ENCODE results near the gene KIFC1.

The KIFC1 gene

DNA sequence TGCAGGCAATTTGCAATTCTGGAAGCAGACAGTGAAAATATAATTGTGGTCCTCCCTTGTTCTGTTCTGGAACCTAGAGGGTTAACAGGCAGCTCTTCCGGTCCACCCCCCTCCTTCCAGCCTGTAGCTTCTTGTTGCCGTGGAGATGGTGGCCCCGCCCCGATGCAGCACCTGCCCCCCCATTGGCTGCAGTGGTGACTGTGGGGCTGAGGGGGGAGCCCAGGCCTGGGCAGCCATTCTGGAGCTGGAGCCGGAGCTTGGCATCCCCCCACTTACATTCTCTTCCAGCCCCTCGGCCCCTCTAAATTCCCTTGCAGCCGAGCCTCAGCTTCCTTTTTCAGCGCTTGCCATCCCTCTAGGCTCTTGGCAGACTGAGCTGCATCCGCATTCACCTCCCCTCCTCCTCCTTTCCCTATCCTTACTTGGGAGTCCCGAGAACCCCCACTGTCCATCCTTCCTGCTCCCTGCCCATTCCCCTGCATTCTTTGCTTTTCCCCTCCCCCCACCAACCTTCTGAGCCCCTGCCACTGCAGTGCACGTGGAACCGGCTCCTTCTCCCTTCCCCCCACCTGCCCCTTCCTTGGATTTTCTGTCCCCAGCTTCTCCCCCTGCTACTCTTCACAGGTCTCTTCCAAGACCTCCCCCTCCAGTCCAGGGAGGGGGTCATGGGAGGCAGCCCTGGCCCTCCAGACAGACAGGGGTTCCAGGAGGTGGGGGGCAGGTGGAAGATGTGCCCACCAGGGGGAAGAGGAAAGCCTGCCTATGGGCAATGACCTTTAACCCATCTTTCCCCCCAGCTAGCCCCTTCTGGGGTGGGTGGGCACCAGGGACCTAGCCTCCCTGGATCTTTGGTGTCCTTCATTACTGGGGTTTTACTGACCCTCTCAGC is 39.6 kb downstream of the KIFC1 start:
- Histone ChIP-seq H3K4me1 (ENCODE audit: insufficient read depth, low read length) (peaks cover 55% of the 10 kb centered on the region), H3K9ac (ENCODE audit: low read depth, low read length) (peak overlapping the region; percentile 98), H3K27ac (ENCODE audit: low read length) (peak overlapping the region; percentile 100), H3K36me3 (ENCODE audit: insufficient read depth, low read depth, low read length) (peaks cover 26% of the 10 kb centered on the region), H3K4me3 (ENCODE audit: low read length) (peak overlapping the region; percentile 75), H3K27me3 (ENCODE audit: insufficient read depth, low read length) (no peaks in the 10 kb centered on the region), H3K9me3 (ENCODE audit: insufficient read depth, low read depth, low read length) (no peaks in the 10 kb centered on the region)

DNA sequence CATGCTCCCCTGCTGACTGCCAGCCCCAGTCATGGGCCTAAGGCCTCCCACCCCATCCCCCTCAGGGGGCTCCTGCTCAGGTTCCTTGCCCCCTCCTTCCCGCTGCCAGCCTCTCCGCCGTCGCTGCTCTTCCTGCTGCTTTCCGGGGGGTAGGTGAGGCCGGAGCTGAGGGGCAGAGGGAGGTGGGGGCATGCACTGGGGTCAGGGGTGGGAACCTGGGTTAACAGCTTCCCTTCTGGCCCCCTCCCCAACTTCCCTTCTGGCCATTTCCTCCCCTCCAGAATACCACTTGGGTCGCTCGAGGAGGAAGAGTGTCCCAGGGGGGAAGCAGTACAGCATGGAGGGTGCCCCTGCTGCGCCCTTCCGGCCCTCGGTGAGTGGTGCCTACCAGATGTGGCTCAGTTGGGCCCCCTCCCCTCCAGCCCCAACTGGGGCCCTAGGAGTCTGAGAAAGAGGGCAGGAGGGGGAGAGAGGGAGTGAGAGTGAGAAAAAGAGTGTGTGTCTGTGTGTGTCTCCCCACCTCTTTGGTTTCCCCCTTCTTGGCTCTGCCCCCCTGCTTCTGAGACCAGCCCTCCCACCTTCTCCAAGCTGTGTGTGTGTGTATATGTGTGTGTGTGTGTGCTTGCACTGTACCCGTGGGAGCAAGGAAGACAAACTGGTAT is 40.4 kb downstream of the KIFC1 start:
- Histone ChIP-seq H3K27me3 (ENCODE audit: insufficient read depth, low read length) (no peaks in the 10 kb centered on the region), H3K4me1 (ENCODE audit: insufficient read depth, low read length) (peaks cover 54% of the 10 kb centered on the region), H3K36me3 (ENCODE audit: insufficient read depth, low read depth, low read length) (peaks cover 34% of the 10 kb centered on the region), H3K9me3 (ENCODE audit: insufficient read depth, low read depth, low read length) (no peaks in the 10 kb centered on the region), H3K9ac (ENCODE audit: low read depth, low read length) (peak overlapping the region; percentile 98), H3K4me3 (ENCODE audit: low read length) (peak overlapping the region; percentile 75), H3K27ac (ENCODE audit: low read length) (peak overlapping the region; percentile 100)

- Histone ChIP-seq H3K4me1 (ENCODE audit: insufficient read depth, low read length) (peaks cover 49% of the 10 kb centered on the region), H3K4me3 (ENCODE audit: low read length) (peak overlapping the region; percentile 75), H3K27ac (ENCODE audit: low read length) (peak overlapping the region; percentile 100), H3K27me3 (ENCODE audit: insufficient read depth, low read length) (no peaks in the 10 kb centered on the region), H3K9ac (ENCODE audit: low read depth, low read length) (peak overlapping the region; percentile 98; the same call in 1 of the 2 replicates), H3K36me3 (ENCODE audit: insufficient read depth, low read depth, low read length) (peaks cover 39% of the 10 kb centered on the region), H3K9me3 (ENCODE audit: insufficient read depth, low read depth, low read length) (no peaks in the 10 kb centered on the region)
Observed at GRCh38 chr6:33432546-33432945, 40.9 kb downstream of the KIFC1 start.

DNA sequence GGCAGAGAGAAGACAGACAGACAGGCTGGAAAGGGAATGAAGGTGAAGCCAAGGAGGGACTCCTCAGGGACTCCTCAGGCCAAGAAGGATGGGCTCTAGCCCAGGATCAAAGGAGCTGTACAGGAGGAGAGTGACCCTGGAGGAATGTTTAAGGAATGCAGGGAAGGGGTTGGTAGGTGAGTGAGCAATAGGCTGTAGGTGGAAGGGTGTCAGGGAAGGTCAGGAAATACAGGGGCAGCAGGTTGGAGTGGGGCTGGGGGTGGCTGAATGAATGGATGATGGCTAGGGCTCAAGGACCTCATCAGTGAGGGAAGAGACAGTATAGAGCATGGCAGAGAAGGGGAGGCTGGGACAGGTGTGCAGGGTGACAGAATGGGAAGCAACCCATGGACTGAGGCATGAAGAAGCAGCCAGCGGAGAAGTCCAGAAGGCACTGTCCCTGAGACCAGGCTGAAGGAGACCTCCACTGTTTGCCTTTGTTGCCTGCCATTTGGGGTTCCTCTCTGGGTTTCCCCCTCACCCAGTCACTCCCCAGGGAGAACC is 41.4 kb downstream of the KIFC1 start:
- peaks cover 44% of the 10 kb centered on the region for H3K36me3 ChIP-seq (ENCODE audit: insufficient read depth, low read depth, low read length)
- peak overlapping the region; percentile 75 for H3K4me3 ChIP-seq (ENCODE audit: low read length)
- H3K27ac ChIP-seq (ENCODE audit: low read length): peak overlapping the region; percentile 100
- no peaks in the 10 kb centered on the region for H3K27me3 ChIP-seq (ENCODE audit: insufficient read depth, low read length)
- H3K9ac ChIP-seq (ENCODE audit: low read depth, low read length): peak overlapping the region; percentile 98; the same call in 1 of the 2 replicates
- H3K4me1 ChIP-seq (ENCODE audit: insufficient read depth, low read length): peaks cover 49% of the 10 kb centered on the region
- no peaks in the 10 kb centered on the region for H3K9me3 ChIP-seq (ENCODE audit: insufficient read depth, low read depth, low read length)

DNA sequence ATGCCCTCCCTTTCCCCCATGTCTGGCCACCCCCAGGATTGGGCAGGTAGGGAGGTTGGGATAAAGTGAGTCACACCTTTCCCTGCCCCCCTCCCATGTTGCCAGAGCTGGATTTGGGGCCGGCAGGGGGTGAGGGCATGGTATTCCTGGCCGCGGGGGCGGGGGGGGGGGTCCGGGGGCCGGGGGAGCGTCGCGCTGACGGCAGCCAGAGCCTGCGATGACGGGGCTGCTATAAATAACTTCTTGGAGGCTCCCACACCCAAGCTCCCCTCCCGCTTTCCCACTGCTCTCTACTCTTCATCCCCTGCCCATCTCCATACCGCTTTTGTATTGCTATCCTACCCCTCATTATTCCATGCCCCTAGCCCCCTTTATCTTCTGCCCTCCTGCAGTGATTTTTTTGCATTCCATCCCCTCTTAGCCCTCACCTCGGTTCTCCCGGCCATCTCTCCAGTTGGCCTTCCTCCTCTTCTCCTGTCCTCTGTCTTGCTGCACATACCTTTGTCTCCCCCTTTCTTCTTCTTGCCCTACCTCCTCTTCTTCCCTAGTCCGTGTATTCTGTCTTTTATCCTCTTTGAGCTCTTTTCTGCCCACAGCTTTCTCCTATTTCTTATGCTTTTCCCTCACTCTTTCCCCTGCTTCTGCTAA is 42.0 kb downstream of the KIFC1 start:
- Histone ChIP-seq H3K27me3 (ENCODE audit: insufficient read depth, low read length) (no peaks in the 10 kb centered on the region), H3K36me3 (ENCODE audit: insufficient read depth, low read depth, low read length) (peaks cover 50% of the 10 kb centered on the region), H3K4me1 (ENCODE audit: insufficient read depth, low read length) (peaks cover 45% of the 10 kb centered on the region), H3K4me3 (ENCODE audit: low read length) (peak overlapping the region; percentile 75), H3K9me3 (ENCODE audit: insufficient read depth, low read depth, low read length) (no peaks in the 10 kb centered on the region), H3K9ac (ENCODE audit: low read depth, low read length) (peak overlapping the region; percentile 98; the same call in 1 of the 2 replicates), H3K27ac (ENCODE audit: low read length) (peak overlapping the region; percentile 100)

DNA sequence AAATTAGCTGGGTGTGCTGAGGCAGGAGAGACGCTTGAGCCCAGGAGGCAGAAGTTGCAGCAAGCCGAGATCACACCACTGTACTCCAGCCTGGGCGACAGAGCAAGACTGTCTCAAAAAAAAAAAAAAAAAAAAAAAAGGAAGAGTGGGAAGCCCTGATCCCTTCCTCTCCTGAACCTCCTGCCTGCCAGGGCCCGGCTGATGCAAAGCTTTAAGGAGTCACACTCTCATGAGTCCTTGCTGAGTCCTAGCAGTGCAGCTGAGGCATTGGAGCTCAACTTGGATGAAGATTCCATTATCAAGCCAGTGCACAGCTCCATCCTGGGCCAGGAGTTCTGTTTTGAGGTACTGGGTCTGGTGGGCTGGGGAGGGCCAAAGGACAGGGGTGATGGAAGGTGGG is 43.3 kb downstream of the KIFC1 start:
- Histone ChIP-seq H3K36me3 (ENCODE audit: insufficient read depth, low read depth, low read length) (peaks cover 61% of the 10 kb centered on the region), H3K9ac (ENCODE audit: low read depth, low read length) (0 out of 2 replicates have a peak overlapping the region, but pooled peaks have one; percentile 62), H3K9me3 (ENCODE audit: insufficient read depth, low read depth, low read length) (no peaks in the 10 kb centered on the region), H3K27me3 (ENCODE audit: insufficient read depth, low read length) (no peaks in the 10 kb centered on the region), H3K4me3 (ENCODE audit: low read length) (no peak overlapping the region), H3K4me1 (ENCODE audit: insufficient read depth, low read length) (peaks cover 33% of the 10 kb centered on the region), H3K27ac (ENCODE audit: low read length) (no peak overlapping the region)

DNA sequence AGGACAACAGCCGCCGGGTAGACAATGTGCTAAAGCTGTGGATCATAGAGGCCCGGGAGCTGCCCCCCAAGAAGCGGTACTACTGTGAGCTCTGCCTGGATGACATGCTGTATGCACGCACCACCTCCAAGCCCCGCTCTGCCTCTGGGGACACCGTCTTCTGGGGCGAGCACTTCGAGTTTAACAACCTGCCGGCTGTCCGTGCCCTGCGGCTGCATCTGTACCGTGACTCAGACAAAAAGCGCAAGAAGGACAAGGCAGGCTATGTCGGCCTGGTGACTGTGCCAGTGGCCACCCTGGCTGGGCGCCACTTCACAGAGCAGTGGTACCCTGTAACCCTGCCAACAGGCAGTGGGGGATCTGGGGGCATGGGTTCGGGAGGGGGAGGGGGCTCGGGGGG is 46.0 kb downstream of the KIFC1 start:
- H3K36me3 ChIP-seq (ENCODE audit: insufficient read depth, low read depth, low read length): peaks cover 86% of the 10 kb centered on the region

DNA sequence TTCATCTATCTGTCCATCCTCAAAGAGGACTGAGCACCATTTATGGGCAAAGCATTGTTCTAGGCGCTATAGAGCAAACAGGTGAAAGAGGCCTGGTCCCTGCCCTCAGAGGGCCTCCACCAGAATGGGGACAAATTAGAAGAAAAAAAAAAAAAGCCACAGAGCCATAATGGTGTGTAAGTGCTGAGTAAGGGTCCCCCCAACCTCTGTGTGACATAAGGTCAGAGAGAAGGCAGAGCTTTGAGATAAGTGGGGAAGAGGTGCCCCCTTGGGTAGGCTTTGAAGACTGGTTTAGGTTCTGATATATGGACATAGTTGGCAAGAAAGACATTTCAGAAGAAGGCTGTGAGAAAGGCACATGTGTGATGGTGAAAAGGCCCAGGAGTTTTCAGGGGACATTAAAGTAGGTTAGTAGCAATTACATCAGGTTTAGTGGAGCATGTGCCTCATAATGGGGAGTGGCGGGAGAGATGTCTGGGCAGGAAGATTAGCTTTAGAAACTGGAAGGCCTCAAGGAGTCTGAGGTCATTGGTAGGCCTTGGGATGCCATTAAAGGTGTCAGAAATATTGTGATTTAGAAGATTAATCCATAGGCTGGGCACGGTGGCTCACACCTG is 47.5 kb downstream of the KIFC1 start:
- H3K36me3 ChIP-seq (ENCODE audit: insufficient read depth, low read depth, low read length): peaks cover 94% of the 10 kb centered on the region
- no peaks in the 10 kb centered on the region for H3K9me3 ChIP-seq (ENCODE audit: insufficient read depth, low read depth, low read length)
- H3K4me3 ChIP-seq (ENCODE audit: low read length): no peak overlapping the region
- H3K4me1 ChIP-seq (ENCODE audit: insufficient read depth, low read length): peaks cover 5% of the 10 kb centered on the region
- H3K27me3 ChIP-seq (ENCODE audit: insufficient read depth, low read length): no peaks in the 10 kb centered on the region
- H3K27ac ChIP-seq (ENCODE audit: low read length): no peak overlapping the region
- H3K9ac ChIP-seq (ENCODE audit: low read depth, low read length): no peak overlapping the region

More for the DNA sequence above, 46.0 kb downstream of the KIFC1 start:
- Histone ChIP-seq H3K9ac (ENCODE audit: low read depth, low read length) (no peak overlapping the region), H3K9me3 (ENCODE audit: insufficient read depth, low read depth, low read length) (no peaks in the 10 kb centered on the region), H3K27me3 (ENCODE audit: insufficient read depth, low read length) (no peaks in the 10 kb centered on the region), H3K27ac (ENCODE audit: low read length) (no peak overlapping the region), H3K4me1 (ENCODE audit: insufficient read depth, low read length) (peaks cover 16% of the 10 kb centered on the region), H3K4me3 (ENCODE audit: low read length) (no peak overlapping the region)

DNA sequence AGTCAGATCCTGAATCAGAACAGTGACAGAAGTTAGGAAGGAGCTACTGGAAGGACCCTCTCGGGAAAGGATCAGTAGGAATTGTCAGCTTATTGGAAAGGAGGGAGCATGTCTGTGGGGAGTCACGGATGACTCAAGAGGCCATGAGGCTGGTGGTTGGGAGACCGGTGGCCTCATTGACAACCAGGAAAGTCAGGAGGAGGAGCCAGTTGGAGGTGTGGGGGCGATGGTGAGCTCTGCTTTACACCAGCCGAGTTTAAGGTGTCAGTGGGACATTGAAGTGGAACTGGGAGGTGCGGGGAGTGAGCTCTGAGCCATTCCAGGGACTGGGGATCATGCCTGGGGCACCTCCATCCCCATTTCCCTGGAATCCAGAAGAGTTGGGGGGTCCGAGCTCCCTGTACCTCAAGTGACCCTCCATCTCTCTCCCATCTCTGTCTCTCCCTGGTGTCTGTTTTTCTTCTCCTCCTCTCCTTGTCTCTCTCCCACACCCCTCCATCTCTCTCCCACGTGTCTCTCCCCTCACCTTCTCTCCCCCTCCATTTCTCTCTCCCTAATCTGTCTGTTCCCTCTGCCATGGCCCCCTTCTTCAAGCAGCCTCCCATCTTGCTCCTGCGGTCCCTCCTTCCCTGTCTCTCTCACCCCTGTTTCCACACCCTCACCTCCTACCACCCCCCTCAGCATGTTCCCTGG is 48.5 kb downstream of the KIFC1 start:
- H3K9ac ChIP-seq (ENCODE audit: low read depth, low read length): no peak overlapping the region
- no peak overlapping the region for H3K27ac ChIP-seq (ENCODE audit: low read length)
- H3K36me3 ChIP-seq (ENCODE audit: insufficient read depth, low read depth, low read length): peaks cover 97% of the 10 kb centered on the region
- no peaks in the 10 kb centered on the region for H3K27me3 ChIP-seq (ENCODE audit: insufficient read depth, low read length)
- no peaks in the 10 kb centered on the region for H3K9me3 ChIP-seq (ENCODE audit: insufficient read depth, low read depth, low read length)
- no peak overlapping the region for H3K4me3 ChIP-seq (ENCODE audit: low read length)
- no peaks in the 10 kb centered on the region; the same call in 1 of the 2 replicates for H3K4me1 ChIP-seq (ENCODE audit: insufficient read depth, low read length)

DNA sequence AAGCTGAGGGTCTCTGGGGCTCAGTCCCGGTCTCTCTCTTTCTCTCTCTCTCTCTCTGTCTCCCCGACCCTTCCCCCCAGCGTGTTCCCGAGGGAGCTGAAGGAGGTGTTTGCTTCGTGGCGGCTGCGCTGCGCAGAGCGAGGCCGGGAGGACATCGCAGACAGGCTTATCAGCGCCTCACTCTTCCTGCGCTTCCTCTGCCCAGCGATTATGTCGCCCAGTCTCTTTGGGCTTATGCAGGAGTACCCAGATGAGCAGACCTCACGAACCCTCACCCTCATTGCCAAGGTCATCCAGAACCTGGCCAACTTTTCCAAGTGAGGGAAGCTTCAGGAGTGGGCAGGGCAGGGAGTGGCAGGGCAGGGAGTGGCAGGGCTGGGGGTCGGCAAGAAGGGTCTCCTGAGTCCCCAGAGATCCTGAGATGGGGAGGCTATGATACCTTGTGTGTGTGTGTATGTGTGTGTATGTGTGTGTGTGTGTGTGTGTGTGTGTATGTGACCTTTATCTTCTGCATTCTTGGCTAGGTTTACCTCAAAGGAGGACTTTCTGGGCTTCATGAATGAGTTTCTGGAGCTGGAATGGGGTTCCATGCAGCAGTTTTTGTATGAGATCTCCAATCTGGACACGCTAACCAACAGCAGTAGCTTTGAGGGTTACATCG is 49.2 kb downstream of the KIFC1 start:
- Histone ChIP-seq H3K36me3 (ENCODE audit: insufficient read depth, low read depth, low read length) (peaks cover 97% of the 10 kb centered on the region), H3K4me3 (ENCODE audit: low read length) (no peak overlapping the region), H3K27ac (ENCODE audit: low read length) (no peak overlapping the region), H3K9me3 (ENCODE audit: insufficient read depth, low read depth, low read length) (no peaks in the 10 kb centered on the region), H3K4me1 (ENCODE audit: insufficient read depth, low read length) (no peaks in the 10 kb centered on the region), H3K27me3 (ENCODE audit: insufficient read depth, low read length) (no peaks in the 10 kb centered on the region), H3K9ac (ENCODE audit: low read depth, low read length) (no peak overlapping the region)

Data from iPS-20b (cell line).